ENCODE measurements around the gene FANCD2OS.
"Not testable (repeated sequence)": the region's sequence is repeated elsewhere in the genome, so short reads cannot be mapped to it uniquely, and the experiment has no call there.

FANCD2OS gene

GRCh38 chr3:10093678-10094077, 14.4 kb downstream of the FANCD2OS start:
- DNase-seq (ENCODE audit: low spot score): no peak

GRCh38 chr3:10091387-10091786, 16.7 kb downstream of the FANCD2OS start:
- DNase-seq (ENCODE audit: low spot score): not testable (repeated sequence)

- not testable (repeated sequence) for DNase-seq (ENCODE audit: low spot score)
Observed at GRCh38 chr3:10090774-10091173, 17.3 kb downstream of the FANCD2OS start.

- no peak for DNase-seq (ENCODE audit: low spot score)
Observed at GRCh38 chr3:10090179-10090578, 17.9 kb downstream of the FANCD2OS start.

- no peak for DNase-seq (ENCODE audit: low spot score)
Observed at GRCh38 chr3:10088256-10088655, 19.8 kb downstream of the FANCD2OS start.

- no peak for DNase-seq (ENCODE audit: low spot score)
Observed at GRCh38 chr3:10085738-10086137, 22.3 kb downstream of the FANCD2OS start.

- no peak for DNase-seq (ENCODE audit: low spot score)
Observed at GRCh38 chr3:10081871-10082270, 26.2 kb downstream of the FANCD2OS start.

- no peak for DNase-seq (ENCODE audit: low spot score)
Observed at GRCh38 chr3:10074666-10075065, 33.4 kb downstream of the FANCD2OS start.

GRCh38 chr3:10070077-10070476, 38.0 kb downstream of the FANCD2OS start:
- not testable (repeated sequence) for DNase-seq (ENCODE audit: low spot score)

- DNase-seq (ENCODE audit: low spot score): no peak
Observed at GRCh38 chr3:10055097-10055496, 53.0 kb downstream of the FANCD2OS start.
